SKM-1 treated with dmso at 0.1 percent for 144 hours (cell line): ENCODE results near the gene FHIT.
A peak's percentile ranks its signal among the peaks of the same experiment; 100 is the strongest.

Source experiments
- DNase-seq: peaks from one replicate; lab custom pipeline; 2025; ENCODE audit not compliant: unreplicated experiment; lab: John Stamatoyannopoulos, UW

Gene FHIT

GRCh38 chr3:60867200-60867599 is 384.1 kb downstream of the FHIT start:
- no peak for DNase-seq

- peak; percentile 80 for DNase-seq
Observed at GRCh38 chr3:60856257-60857046, 394.8 kb downstream of the FHIT start.

DNA sequence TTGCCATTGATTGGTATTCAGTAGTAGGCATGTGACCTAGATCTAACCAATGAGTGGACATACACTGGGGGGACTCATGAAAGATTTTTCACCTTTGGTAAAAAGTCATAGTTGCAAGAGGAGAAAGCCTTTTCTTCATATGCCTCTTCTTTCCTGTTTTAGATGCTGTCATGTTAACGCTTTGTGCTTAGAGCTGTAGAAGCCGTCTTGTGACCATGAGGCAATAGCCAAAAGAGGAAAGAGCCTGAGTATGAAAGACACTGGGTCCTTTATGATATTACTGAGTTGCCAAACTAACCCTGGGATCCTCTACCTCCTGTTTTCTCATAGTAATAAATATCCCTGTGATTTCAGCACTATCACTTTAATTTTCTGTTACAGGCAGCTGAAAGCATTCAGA is 396.0 kb downstream of the FHIT start:
- peak; percentile 61 for DNase-seq

DNA sequence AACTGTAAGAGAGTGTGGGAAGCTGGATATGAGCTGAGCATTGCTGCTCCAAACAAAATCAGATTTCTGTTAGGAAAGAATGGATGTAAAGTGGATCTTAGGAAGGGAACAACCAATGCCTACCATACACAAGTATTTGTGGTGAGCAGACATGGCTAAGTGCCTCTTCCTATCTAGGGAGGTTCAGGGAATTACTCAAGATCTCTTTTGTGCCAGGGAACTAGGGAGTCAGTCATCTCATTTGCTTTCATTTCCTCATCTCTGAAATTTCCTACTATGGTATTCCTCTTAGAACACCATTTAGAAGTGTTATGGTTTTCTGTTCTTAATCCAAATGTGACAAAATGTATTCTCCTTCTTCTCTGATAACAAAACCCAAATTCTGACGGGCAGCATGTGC is 396.5 kb downstream of the FHIT start:
- peak; percentile 48 for DNase-seq

DNA sequence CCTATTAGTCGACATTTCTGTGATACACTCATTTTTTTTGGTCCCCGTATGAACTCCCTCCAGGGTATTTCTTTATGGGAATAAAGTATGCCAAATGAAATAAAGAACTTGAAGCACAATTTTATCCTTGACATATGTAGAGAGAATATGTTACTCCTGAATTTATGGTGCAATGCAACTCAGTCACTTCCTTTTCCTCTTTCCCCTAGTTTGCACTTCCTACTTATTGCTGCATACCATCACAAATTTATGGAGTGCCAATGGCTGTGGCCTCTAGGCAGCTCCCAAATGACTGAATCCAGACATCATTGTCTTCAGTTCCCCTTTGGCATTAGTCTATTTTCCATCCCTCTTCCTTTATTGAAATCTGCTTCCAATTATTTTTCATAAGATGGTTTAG is 403.5 kb downstream of the FHIT start:
- peak; percentile 2 for DNase-seq

- no peak for DNase-seq
Observed at GRCh38 chr3:60844256-60844655, 407.0 kb downstream of the FHIT start.

- no peak for DNase-seq
Observed at GRCh38 chr3:60841355-60841754, 409.9 kb downstream of the FHIT start.

- no peak for DNase-seq
Observed at GRCh38 chr3:60839246-60839645, 412.0 kb downstream of the FHIT start.

DNA sequence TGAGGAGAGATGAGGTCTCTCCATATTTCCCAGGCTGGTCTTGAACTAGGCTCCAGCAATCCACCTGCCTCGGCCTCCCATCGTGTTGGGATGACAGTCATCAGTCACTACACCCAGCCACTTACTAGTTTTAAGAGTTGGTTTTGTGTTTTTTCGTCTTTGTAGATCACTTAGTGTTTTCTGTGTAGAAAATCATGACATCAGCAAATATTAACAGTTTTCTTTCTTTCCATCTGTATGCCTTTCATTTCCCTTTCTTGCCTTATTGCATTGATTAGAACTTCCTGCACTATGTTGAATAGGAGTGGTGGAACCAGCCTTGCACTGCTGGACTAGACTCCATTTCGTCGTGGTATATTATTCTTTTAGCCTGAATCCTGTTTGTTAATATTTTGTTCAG is 415.5 kb downstream of the FHIT start:
- DNase-seq, result no peak

- DNase-seq, result no peak
Observed at GRCh38 chr3:60829058-60829457, 422.2 kb downstream of the FHIT start.

DNA sequence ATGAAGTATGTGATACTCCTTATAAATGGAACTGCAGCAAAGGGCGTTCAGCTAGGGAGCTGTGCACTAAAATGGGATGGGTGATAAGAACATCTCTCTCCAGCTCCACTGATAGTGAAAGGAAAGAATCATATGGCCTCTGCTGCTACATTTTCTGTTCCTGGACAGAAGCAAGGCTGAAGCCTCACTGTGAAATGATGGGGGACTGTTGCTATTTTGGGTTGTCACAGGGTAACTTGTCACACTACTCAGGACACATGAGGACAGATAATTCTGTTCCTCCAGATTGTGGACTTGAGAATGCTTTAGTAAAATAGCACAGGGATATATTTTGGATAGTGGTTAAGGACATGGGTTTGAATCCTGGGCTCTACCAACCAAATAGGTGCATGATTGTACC is 423.6 kb downstream of the FHIT start:
- no peak for DNase-seq

- DNase-seq, result no peak
Observed at GRCh38 chr3:60826511-60826910, 424.7 kb downstream of the FHIT start.

- no peak for DNase-seq
Observed at GRCh38 chr3:60812502-60812901, 438.8 kb downstream of the FHIT start.

DNA sequence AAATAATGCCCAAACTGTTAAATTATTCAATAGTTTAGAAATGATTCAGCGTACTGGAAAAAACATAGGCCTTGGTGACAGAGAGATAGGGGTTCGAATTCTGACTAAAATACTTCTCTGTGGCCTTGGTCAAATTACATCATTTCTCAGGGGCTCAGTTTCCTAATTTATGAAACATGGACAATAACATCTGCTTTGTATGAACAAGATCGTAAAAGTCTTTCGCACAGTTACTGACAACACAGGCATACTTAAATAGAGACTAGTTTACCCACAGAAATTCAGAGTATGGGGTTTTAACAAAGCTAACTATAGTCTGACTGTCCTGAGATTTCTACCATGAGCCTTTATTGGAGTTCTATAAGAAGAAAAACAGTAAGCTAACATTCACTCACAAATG is 440.4 kb downstream of the FHIT start:
- no peak for DNase-seq

- DNase-seq, result no peak
Observed at GRCh38 chr3:60809857-60810610, 441.2 kb downstream of the FHIT start.

- DNase-seq, result no peak
Observed at GRCh38 chr3:60803216-60804173, 447.8 kb downstream of the FHIT start.

DNA sequence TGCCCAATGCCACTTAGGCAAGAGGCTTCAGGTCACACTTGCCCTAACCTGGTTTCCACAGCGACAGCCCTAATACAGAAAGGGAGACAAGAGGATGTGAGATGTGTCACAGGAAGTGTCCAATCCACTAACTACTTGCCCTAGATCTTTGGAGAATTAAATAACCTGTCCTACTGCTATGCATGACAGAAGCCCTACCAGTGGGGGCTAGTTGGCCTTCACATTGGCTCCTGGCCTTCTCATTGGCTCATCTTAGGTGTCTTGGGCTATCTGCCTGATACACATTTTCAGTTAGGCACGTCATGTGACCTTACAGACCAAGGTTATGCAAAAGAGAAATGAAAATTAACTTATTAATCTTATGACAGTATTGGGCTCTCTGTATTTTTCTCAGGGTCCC is 449.9 kb downstream of the FHIT start:
- DNase-seq, result no peak

- DNase-seq, result no peak
Observed at GRCh38 chr3:60798456-60798855, 452.8 kb downstream of the FHIT start.

DNA sequence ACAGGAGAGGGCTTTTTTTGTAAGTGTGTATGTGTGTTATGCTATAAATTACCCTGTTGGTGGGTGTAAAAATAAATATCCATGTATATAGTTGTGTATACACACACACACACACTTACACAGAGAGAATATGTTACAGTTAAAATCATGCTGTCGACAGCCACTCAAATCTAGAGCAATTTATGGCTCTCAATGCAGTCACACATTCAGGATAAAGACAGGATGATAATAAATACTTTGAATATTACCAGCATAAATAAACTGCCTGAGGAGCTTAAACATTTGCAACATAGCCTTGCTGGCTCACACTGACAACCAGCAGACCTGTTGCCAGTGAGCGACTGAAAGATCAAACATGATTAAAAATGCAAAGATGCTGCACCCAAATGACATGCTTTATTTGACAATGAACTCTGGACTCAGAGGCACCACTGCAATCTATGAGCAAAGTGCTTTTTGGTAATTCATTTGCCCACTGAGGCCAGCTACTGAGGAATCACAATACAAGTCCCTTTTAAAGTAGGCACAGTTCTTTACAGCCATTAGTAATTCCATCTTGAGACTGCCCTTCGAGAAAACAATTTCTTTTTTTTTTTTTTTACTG is 458.9 kb downstream of the FHIT start:
- no peak for DNase-seq

GRCh38 chr3:60788185-60788584 is 463.1 kb downstream of the FHIT start:
- DNase-seq, result no peak

DNA sequence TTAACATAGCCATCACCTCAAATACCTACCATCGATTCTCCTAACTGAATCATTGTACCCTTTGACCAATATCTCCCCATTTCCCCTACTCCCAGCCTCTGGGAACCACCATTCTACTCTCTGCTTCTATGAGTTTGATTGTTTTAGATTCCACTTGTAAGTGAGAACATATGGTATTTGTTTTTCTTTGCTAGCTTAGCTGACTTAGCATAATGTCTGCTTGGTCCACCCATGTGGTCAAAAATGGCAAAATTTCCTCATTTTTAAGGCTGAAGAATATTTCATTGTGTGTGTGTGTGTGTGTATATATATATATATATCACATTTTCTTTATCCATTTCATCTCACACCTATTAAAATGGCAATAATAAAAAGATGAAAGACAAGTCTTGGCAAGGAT is 469.3 kb downstream of the FHIT start:
- no peak for DNase-seq
